HG03565 (cell line): ENCODE data around the gene IQSEC3.

Experiments
- ATAC-seq: cut with Tn5 transposase; IDR thresholded peaks from one replicate; pipeline ENCODE4 v1.9.1; 2021; ENCODE audit warnings: mild to moderate bottlenecking, moderate library complexity; ENCODE audit not compliant: unreplicated experiment

Gene IQSEC3

DNA sequence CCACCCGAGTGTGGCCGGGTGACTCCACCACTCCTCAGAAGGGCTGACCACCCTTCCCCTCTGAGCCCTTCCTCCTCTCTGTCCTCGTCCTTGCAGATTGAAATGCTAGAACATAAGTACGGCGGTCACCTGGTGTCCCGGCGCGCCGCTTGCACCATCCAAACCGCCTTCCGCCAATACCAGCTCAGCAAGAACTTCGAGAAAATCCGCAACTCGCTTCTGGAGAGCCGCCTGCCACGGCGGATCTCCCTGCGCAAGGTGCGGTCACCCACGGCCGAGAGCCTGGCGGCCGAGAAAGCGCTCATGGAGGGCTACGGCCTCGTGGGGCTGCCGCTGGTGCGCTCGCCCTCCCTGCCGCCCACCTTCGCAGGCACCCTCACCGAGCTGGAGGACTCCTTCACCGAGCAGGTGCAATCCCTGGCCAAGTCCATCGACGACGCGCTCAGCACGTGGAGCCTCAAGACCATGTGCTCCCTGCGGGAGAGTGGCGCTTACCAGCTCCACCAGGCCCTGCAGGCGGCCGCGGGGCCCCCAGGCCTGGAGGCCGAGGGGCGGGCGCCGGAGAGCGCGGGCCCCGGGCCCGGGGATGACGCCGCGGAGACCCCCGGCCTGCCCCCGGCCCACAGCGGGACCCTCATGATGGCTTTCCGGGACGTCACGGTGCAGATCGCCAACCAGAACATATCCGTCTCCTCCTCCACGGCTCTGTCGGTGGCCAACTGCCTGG, 71.8 kb downstream of the IQSEC3 start:
- ATAC-seq, result no peak

- ATAC-seq, result no peak
Observed at GRCh38 chr12:138898-139534, 72.4 kb downstream of the IQSEC3 start.

DNA sequence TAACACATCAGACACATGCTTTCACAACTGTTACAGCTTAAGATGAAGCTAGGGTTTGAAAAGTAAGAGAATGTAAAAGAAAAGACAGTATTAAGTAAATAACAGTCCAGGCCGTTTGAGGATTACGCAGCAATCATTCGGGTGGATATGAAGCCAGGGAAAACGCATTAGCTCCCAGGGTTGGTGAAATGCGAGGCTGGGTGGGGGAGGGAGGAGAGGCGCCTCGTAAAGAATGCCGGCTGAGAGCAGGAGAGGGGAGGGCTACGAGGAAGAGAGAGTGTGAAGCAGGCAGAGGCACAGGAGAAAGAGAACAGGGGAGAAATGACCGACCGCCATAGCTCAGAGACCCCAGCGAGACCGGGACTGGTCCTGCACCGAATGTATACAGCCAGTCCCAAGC, 73.0 kb downstream of the IQSEC3 start:
- no peak for ATAC-seq

GRCh38 chr12:140162-140561, 73.6 kb downstream of the IQSEC3 start:
- no peak for ATAC-seq

DNA sequence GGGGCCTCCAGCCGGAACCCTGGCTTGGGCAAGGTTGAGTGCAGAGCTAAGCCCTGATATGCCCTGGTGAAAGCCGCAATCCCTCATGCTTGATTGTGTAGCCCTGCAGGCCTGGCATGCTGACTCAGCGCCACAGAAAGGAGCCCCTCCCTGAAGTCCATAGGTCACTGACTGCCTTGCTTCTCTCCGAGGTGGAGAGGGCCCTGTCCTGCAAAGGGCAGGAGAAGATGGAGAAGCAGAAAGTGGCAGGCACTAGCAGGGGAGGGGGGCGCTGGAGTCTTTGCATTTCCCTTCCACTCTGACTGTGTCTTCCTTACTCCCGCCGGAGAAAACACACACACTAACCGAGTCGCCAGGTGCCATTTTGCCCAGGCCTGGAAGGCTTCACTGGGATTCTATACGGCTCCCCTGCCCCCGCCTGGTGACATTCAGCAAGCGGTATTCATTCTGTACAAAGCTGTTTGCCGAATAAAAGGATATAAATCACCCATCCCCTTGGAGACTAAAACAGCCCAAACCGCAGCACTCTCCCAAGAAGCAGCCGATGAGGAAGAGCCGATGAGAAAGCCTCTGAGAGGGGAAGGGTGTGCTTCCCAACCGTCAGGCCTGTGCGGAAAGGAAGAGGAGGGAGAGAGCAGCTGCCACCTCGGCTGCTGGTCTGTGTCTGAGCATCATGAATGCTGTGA, 77.5 kb downstream of the IQSEC3 start:
- no peak for ATAC-seq

GRCh38 chr12:144650-145284, 78.2 kb downstream of the IQSEC3 start:
- ATAC-seq, result no peak

- ATAC-seq, result no peak
Observed at GRCh38 chr12:145369-145960, 78.9 kb downstream of the IQSEC3 start.

DNA sequence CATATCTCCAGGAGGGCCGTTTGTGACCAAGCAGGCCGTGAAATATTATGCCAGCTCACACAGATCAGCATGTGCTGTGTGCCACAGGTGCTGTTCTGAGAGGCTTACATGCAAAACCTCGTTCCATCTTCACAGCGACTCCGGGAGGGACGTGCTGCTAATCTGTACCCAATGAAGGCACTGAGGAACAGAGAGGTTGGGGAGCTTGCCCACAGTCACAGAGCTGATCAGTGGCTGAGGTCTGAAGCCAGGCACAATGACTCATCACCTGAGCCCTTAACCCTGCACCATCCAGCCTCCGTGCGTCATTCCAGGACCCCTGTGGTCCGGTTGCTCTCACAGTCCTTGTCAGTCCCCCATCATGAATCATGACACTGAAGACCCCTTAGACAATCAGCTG, 80.7 kb downstream of the IQSEC3 start:
- ATAC-seq, result no peak

DNA sequence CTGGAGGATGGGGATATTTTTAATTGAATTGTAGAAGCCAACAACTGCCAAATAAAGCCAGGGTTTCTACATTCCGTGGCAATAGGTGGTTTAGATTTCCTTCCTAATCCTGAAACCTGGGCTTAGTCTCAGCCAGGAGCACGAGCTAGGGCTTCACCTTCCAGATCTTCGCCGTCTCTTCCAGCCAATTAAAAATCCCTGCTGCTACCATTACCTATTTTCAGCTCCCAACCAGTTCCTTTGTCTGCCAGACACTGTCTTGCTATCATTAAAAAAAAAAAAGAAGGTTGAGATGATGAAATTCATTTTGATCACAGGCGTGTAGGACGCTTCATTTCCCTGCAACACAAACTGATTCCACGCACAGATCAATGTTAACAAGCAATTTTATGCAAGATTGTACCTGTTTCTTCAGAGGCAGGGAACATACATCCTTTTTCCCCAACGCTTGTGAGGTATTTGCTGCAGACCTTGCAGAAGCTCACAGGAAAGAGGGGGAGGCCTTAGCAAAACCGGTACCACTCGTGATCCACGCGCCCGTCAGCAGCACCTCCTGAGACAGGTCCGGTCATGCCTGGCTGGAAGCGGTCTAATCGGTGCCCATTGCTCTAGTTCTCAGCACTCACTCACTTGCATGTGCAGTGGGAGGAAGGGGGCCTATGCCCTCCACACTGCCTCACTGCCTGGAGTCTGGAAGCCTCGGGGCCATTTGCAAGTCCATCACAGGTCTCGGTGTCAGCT, 82.3 kb downstream of the IQSEC3 start:
- ATAC-seq, result no peak

DNA sequence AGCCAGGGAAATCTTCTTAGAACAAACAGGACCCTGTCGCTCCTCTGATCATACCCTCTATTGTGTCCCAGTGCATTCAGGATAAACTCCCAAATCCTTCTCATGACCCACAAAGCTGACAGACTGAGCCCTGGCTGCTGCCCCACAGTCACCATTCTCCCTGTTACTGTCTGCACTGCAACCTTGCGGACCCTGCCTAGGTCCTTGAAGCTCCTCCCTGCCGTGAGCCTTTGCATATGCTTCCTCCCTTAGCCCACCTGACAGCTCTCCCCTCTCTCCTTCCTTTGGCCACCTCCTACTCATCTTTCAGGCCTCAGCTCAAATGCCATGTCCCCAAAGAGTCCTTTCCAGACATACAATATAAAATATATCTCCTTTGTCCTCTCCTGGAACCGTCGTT, 85.0 kb downstream of the IQSEC3 start:
- no peak for ATAC-seq

DNA sequence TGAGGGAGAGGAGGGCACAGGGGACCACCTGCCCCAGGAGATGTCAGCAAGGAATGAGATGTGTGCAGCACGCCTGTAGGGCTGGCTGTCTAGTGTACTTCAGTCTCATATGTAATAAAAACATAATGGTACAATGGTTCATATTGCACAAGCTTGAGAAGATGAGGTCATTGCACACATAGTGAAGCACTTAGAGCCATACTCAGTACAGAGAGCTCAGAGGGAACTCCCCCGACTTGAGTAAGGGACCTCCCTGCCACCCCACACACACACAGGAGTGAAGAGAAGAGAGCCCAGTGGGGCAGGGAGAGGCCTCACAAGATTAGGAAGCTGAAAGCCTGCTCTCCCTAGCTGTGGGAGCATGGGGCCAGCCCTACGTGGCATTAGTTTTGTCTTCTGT, 85.9 kb downstream of the IQSEC3 start:
- ATAC-seq, result no peak

DNA sequence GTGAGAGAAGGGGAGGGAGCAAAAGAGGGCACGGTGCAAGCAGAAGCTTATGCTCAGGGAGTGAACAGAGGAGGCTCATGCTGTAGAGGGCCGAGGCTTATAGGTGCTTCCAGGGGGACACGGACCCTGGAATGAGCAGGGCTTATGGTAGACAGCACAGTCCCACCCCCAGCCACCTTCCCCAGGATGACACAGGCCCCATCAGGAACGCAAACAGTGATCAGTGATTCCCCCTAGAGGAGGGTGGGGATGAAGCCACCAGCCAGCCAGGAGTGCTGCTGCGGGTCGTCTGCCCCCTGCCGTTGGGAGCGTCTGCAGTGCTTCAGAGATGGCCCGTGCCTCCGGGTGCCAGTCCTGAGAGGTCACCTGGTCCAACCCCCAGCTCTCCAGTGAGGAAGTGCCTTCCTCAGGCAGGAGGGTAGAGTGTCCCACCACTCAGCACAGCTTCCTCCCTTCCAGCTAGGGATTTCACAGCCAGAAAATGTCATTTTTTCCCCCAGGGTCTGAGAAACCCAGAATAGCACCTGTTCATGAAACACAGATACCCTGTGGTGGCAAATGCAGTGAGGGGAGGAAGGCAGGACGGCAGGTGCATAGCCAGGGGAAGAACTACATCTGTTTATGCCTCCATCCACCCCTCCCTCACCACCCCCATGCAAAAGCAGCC, 86.6 kb downstream of the IQSEC3 start:
- no peak for ATAC-seq

DNA sequence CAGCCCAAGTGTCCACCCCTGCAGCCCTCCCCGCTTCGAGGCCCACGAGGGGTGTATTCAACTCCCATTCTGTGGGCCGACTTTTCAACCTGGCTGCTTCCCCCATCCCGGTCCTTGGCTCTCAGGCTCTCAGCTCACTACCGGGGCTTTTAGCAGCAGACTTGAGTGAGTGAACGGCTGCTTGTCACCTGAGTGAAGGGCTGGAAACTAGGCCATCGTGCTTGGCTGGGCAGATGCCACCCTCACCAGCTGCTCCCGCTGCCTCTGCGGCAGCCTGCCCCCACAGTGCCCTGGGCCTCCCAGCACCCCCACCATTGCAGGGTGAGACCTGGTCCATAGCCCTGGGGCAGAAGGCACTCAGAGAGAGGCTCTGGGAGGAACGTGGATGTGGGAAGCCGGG, 87.5 kb downstream of the IQSEC3 start:
- ATAC-seq, result no peak

DNA sequence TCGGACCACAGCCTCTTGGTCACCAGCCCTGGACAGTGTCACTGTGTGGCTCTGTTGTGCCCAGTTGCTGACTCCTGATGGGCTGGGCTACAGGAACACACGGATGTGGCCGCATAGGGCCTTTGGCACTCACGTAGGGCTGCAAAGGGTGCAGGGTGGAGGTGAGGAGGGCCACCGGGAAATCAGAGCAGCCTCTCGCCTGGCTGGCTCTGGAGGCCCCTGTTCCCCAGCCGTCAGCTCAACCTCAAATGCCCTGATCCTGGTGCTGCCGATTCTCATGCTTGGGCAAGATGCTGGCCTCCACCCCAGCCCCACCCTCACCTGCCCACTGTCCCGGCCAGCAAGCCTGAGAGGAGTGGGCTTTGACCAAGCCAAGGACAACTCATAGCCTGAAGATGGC, 88.4 kb downstream of the IQSEC3 start:
- no peak for ATAC-seq

GRCh38 chr12:155646-156045, 89.1 kb downstream of the IQSEC3 start:
- ATAC-seq, result no peak

DNA sequence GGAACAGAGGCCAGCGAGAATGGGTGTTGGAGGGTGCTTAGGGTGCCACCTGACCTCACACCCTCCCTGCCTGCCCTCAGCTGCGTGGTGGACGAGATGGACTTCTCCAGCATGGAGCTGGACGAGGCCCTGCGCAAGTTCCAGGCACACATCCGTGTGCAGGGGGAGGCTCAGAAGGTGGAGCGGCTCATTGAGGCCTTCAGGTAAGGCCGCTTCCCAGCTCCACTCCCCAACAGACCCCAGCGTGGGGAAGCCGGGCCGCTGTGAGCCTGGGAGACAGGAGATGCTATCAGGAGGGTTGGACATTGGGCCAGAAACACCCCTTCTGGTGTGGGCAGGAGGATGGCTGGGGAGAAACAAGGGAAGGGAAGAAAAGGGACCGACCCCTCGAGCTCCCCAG, 90.4 kb downstream of the IQSEC3 start:
- no peak for ATAC-seq

GRCh38 chr12:157644-158043, 91.1 kb downstream of the IQSEC3 start:
- no peak for ATAC-seq

GRCh38 chr12:159156-159782, 92.7 kb downstream of the IQSEC3 start:
- ATAC-seq, result no peak

GRCh38 chr12:160858-161257, 94.3 kb downstream of the IQSEC3 start:
- no peak for ATAC-seq

DNA sequence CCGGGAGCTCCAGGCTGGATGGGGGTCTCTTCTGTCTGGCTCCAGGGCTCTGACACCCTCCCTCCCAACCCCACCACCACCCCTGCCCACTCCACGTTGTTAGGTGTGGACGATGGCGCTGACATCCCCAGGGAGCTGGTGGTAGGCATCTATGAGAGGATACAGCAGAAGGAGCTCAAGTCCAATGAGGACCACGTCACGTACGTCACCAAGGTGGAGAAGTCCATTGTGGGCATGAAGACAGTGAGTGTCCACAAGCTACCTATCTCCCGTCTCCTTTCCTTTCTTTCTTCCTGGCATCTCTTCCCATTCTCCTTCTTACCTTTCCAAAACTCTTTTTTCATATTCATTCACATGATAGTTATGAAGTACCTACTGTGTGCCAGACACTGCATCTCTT, 95.3 kb downstream of the IQSEC3 start:
- ATAC-seq, result no peak
